ENCODE measurements around the gene OVOL1. TPM values are rescaled to one million over a fixed set of nuclear protein-coding genes. Genes with fewer than 3 reads are reported as not detected.

Gene OVOL1
- total RNA-seq, 1 experiment from 2014 or later = 17.1 TPM

DNA sequence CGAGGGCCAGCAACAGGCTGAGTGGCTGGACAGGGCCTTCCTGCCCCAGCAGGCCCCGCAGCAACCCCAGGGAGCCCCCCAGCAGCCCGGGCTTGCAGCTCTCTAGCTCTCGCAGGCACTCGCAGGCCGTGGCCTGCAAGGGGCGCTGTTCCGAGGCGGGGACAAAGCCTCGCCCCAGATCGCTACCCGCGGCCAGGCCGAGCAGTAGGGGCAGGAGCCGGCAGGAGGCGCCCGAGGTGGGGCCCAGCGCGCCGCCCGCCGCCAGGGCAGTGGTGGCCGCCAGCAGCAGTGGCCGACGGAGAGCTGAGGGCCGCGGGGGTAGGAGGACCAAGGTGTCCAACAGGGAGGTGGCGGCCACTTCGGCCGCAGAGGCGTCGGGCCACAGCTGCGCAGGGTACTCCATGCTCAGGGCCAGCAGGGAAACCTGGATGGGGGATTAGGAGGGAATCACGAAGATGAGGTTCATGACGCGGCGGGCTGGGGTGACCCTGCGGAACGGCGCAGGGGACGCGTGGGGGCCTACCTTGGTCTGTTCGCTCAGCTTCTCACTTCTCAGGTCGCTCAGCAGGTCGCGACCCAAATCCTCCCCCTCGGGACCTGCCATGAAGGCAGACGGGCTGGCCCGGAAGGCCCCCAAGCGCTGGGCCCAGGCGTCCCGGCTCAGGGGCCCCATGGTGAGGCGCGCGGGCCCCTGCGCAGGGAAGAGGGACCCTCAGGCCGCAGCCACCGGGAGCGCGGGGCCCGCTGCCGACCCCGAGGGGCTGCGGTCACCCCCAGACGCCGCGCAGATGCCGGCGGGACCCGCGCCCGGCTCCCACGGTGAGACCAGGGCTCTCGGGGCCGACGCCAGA lies 6.7 kb upstream of the OVOL1 start:
- Histone ChIP-seq H4K20me1 (ENCODE audit: low read length) (peaks cover 22% of the 10 kb centered on the region), H3K36me3 (ENCODE audit: low read depth, low read length) (peaks cover 19% of the 10 kb centered on the region; the same call in 1 of the 2 replicates), H3K4me2 (ENCODE audit: low read length) (peak overlapping the region; percentile 96), H3K9me2 (replicated peaks; ENCODE audit: low read length) (no peaks in the 10 kb centered on the region), H3K27me3 (ENCODE audit: low read length) (no peaks in the 10 kb centered on the region), H3K4me1 (ENCODE audit: insufficient read depth, low read length) (peaks cover 23% of the 10 kb centered on the region), H3K9ac (ENCODE audit: low read length) (peak overlapping the region; percentile 74), H3K9me3 (ENCODE audit: low read length) (no peaks in the 10 kb centered on the region), H2AFZ (ENCODE audit: low read length) (peak overlapping the region; percentile 66), H3F3A (ENCODE audit: low read length, unreplicated experiment) (no peaks in the 10 kb centered on the region), H3K79me2 (ENCODE audit: low read length) (peaks cover 44% of the 10 kb centered on the region), H3K27ac (ENCODE audit: low read length) (peak overlapping the region; percentile 44), H3K4me3 (ENCODE audit: low read length) (peak overlapping the region; percentile 84)
- ATAC-seq (peak; percentile 83), DNase-seq (peak; percentile 91)
- intact Hi-C loops (cut with micrococcal nuclease) = loop anchor here (1.0 kb wide), 1 partner anchor 38 kb away; no protein-coding TSS in a partner anchor
- BruUV-seq (replicated peaks) = no TSS peak
- ChIA-PET CTCF (interaction anchor here (0.5 to 2.1 kb wide), 18 partner anchors 9 to 511 kb away, joined by 3 to 44 read pairs (median 4); partner anchors contain the start of genes KAT5, MUS81 and RNASEH2C), POLR2A (ENCODE audit: unreplicated experiment) (interaction anchor here (0.5 to 0.7 kb wide), 6 partner anchors 37 to 501 kb away, joined by 3 to 5 read pairs (median 4); partner anchors contain the start of gene RNASEH2C)
- TF ChIP-seq, protein P1, sequence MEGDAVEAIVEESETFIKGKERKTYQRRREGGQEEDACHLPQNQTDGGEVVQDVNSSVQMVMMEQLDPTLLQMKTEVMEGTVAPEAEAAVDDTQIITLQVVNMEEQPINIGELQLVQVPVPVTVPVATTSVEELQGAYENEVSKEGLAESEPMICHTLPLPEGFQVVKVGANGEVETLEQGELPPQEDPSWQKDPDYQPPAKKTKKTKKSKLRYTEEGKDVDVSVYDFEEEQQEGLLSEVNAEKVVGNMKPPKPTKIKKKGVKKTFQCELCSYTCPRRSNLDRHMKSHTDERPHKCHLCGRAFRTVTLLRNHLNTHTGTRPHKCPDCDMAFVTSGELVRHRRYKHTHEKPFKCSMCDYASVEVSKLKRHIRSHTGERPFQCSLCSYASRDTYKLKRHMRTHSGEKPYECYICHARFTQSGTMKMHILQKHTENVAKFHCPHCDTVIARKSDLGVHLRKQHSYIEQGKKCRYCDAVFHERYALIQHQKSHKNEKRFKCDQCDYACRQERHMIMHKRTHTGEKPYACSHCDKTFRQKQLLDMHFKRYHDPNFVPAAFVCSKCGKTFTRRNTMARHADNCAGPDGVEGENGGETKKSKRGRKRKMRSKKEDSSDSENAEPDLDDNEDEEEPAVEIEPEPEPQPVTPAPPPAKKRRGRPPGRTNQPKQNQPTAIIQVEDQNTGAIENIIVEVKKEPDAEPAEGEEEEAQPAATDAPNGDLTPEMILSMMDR (conservative IDR thresholded peaks at IDR 0.05; ENCODE audit: low read depth, low read length) = peak; percentile 99
- no peak for TF ChIP-seq EZH2phosphoT487 (IDR thresholded peaks at IDR 0.05; ENCODE audit: borderline replicate concordance, low read length)

DNA sequence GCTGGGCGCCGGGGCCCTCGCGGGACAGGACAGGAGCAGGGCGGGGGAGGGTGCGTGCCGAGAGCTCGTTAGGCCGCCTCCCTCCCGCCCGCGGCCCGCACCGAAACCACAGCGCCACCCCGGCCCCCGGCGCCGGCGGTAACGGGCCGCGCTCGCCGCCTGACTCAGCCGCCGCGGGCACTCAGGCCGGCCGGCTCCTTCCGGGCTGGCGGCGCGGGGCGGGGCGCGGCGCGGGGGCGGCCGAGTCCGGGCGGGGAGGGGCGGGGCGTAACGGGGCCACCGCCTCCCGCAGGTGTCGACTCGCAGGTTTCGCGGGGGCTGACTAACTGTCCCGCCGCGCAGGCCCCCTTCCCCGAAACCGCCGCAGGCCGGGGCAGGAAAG lies 6.1 kb upstream of the OVOL1 start, which contains the start of gene AP5B1:
TSS of gene AP5B1 (minus strand) at position 207 of the 382 bp plus-strand sequence. CDS start 385 bp downstream, outside the sequence.
- H3K27ac ChIP-seq (ENCODE audit: low read length) = peak within 1 kb of the TSS; percentile 44
- H3F3A ChIP-seq (ENCODE audit: low read length, unreplicated experiment) = no peaks in the 10 kb centered on the region
- peaks cover 44% of the 10 kb centered on the region for H3K79me2 ChIP-seq (ENCODE audit: low read length)
- peak; percentile 63 for ATAC-seq
- DNase-seq = peak; percentile 85
- peak within 1 kb of the TSS; percentile 96 for H3K4me2 ChIP-seq (ENCODE audit: low read length)
- peaks cover 25% of the 10 kb centered on the region for H3K4me1 ChIP-seq (ENCODE audit: insufficient read depth, low read length)
- peaks cover 19% of the 10 kb centered on the region; the same call in 1 of the 2 replicates for H3K36me3 ChIP-seq (ENCODE audit: low read depth, low read length)
- peaks cover 22% of the 10 kb centered on the region for H4K20me1 ChIP-seq (ENCODE audit: low read length)
- no peaks in the 10 kb centered on the region for H3K9me2 ChIP-seq (replicated peaks; ENCODE audit: low read length)
- H2AFZ ChIP-seq (ENCODE audit: low read length) = peak within 1 kb of the TSS; percentile 72
- CTCF ChIA-PET = interaction anchor here (0.6 to 2.1 kb wide), 4 partner anchors 10 to 47 kb away, joined by 3 to 44 read pairs (median 11); no protein-coding TSS in a partner anchor
- H3K9me3 ChIP-seq (ENCODE audit: low read length) = no peaks in the 10 kb centered on the region
- no peaks in the 10 kb centered on the region for H3K27me3 ChIP-seq (ENCODE audit: low read length)
- POLR2A ChIA-PET (ENCODE audit: unreplicated experiment) = interaction anchor here (0.6 kb wide), 2 partner anchors 58 to 118 kb away, joined by 3 to 5 read pairs; no protein-coding TSS in a partner anchor
- H3K4me3 ChIP-seq (ENCODE audit: low read length) = peak within 1 kb of the TSS; percentile 84
- no TSS peak for BruUV-seq (replicated peaks)
- intact Hi-C loops (cut with micrococcal nuclease) = loop anchor here (1.0 kb wide), 1 partner anchor 38 kb away; no protein-coding TSS in a partner anchor
- TF ChIP-seq, protein P1 (conservative IDR thresholded peaks at IDR 0.05; ENCODE audit: low read depth, low read length) = no peak
- no peak for TF ChIP-seq EZH2 (IDR thresholded peaks at IDR 0.05; ENCODE audit: low read length, unreplicated experiment)
- TF ChIP-seq EZH2phosphoT487 (IDR thresholded peaks at IDR 0.05; ENCODE audit: borderline replicate concordance, low read length) = no peak
- peak within 1 kb of the TSS; percentile 74 for H3K9ac ChIP-seq (ENCODE audit: low read length)

Measured in PC-3 (cell line).